Measurements from ENCODE around the gene TINAG.

DNA sequence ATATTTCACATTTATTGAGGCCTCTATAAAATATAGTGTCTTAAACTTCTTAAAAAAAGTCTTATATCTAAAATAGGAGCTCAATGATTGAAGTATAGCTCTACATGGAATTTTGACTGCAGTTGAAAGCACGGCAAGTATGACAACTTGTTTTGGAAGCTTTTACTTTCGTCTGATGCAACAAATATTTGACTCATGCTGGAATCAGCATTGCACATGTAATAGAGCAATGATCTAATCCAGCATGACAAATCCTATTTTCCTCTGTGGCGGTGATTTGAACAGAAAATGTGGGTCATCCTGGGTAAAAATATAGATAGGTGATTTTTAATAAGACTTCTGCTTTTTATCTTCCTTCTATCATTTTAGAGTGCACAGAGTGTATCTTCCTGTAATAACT lies 111.6 kb downstream of the TINAG start:
- no peak for TF ChIP-seq GATA3 (IDR thresholded peaks at IDR 0.05; ENCODE audit: low read depth, low read length)
- TF ChIP-seq GATA2 (IDR thresholded peaks at IDR 0.05; ENCODE audit: low read depth, low read length) = no peak
